Loucy (cell line): ENCODE data around the gene LAMP1.

Experiments used
- H2AFZ ChIP-seq: fragments of 200-600 bp; sonication (generic); 2 replicates; pipeline ENCODE4 v1.6.0; 2016; ENCODE audit warnings: antibody characterized with exemption, mild to moderate bottlenecking, low read length, moderate library complexity
- H3F3A ChIP-seq: fragments of 200-600 bp; 2 replicates; pipeline ENCODE4 v1.6.0; 2016; ENCODE audit warnings: antibody characterized with exemption, low read depth, mild to moderate bottlenecking
- H3K27me3 ChIP-seq: fragments of 200-600 bp; sonication (generic); 2 replicates; pipeline ENCODE4 v1.6.1; 2014; ENCODE audit warnings: low read length, mild to moderate bottlenecking; ENCODE audit not compliant: insufficient read depth, poor library complexity, severe bottlenecking
- H3K36me3 ChIP-seq: fragments of 200-600 bp; sonication (generic); 2 replicates; pipeline ENCODE4 v1.6.1; 2016; ENCODE audit warnings: low read length; ENCODE audit not compliant: insufficient read depth
- H3K4me1 ChIP-seq: fragments of 200-600 bp; sonication (generic); 2 replicates; pipeline ENCODE4 v1.5.1; 2014; ENCODE audit warnings: low read length, mild to moderate bottlenecking; ENCODE audit not compliant: insufficient read depth, poor library complexity, severe bottlenecking
- H3K4me2 ChIP-seq: fragments of 200-600 bp; sonication (generic); 2 replicates; pipeline ENCODE4 v1.6.0; 2014; ENCODE audit warnings: antibody characterized with exemption, low read length, low read depth, mild to moderate bottlenecking; ENCODE audit not compliant: poor library complexity, severe bottlenecking
- H3K4me3 ChIP-seq: fragments of 200-600 bp; sonication (generic); 2 replicates; pipeline ENCODE4 v1.5.1; 2014; ENCODE audit warnings: low read length, mild to moderate bottlenecking, mixed read lengths; ENCODE audit not compliant: poor library complexity, severe bottlenecking
- H3K79me2 ChIP-seq: fragments of 200-600 bp; sonication (generic); 2 replicates; pipeline ENCODE4 v1.6.1; 2014; ENCODE audit warnings: low read length; ENCODE audit not compliant: insufficient read depth
- H3K9ac ChIP-seq: fragments of 200-600 bp; sonication (generic); 2 replicates; pipeline ENCODE4 v1.6.0; 2014; ENCODE audit warnings: mild to moderate bottlenecking, low read depth, low read length, moderate library complexity; ENCODE audit not compliant: poor library complexity, severe bottlenecking
- H3K9me2 ChIP-seq: fragments of 200-600 bp; sonication (generic); replicated peaks from 2 replicates; pipeline ENCODE4 v1.6.1; 2016; ENCODE audit warnings: low read depth, low read length, mixed read lengths
- H3K9me3 ChIP-seq: fragments of 200-600 bp; sonication (generic); 2 replicates; pipeline ENCODE4 v1.6.1; 2014; ENCODE audit warnings: mild to moderate bottlenecking, antibody characterized with exemption, low read length, low read depth; ENCODE audit not compliant: insufficient read depth
- H4K20me1 ChIP-seq: fragments of 200-600 bp; sonication (generic); 2 replicates; pipeline ENCODE4 v1.6.0; 2014; ENCODE audit warnings: antibody characterized with exemption, low read length, mild to moderate bottlenecking; ENCODE audit not compliant: insufficient read depth, poor library complexity, severe bottlenecking
- EZH2phosphoT487 ChIP-seq: fragments of 200-600 bp; IDR thresholded peaks from 2 replicates; pipeline ENCODE4 v1.6.1; 2018; ENCODE audit warnings: antibody characterized with exemption, mild to moderate bottlenecking, moderate library complexity, borderline replicate concordance
- TF ChIP-seq, protein P1 (sequence below): fragments of 200-600 bp; sonication (generic); conservative IDR thresholded peaks from 2 replicates; pipeline ENCODE4 v1.5.1; 2014; ENCODE audit warnings: mild to moderate bottlenecking, antibody characterized with exemption, low read length

Gene LAMP1

DNA sequence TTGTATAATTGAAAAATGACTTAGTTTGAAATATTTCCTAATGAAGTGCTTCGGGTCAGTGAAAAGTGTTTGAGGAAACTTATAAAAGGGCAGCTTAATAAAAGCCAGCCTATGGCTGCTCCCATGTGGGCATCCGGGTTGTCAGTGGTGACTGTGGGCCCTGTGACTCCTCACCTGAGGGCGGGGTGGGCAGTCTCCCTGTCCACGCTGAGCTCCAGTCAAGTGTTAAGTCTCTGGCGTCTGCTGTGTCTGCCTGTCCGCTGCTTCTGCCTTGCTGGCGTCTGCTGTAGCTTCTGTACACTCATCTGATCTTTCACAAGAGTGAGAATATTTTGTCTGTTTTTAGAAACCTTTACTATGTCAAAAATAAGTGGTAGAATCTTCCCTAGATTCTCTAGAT is 7.1 kb downstream of the LAMP1 start:
- H4K20me1 ChIP-seq = no peaks in the 10 kb centered on the region
- H3K4me1 ChIP-seq = peaks cover 4% of the 10 kb centered on the region
- H3F3A ChIP-seq = no peaks in the 10 kb centered on the region
- H3K79me2 ChIP-seq = peaks cover 61% of the 10 kb centered on the region
- no peak overlapping the region for H3K4me2 ChIP-seq
- no peak overlapping the region for H3K9ac ChIP-seq
- H2AFZ ChIP-seq = no peak overlapping the region
- H3K9me2 ChIP-seq = no peaks in the 10 kb centered on the region
- no peaks in the 10 kb centered on the region for H3K27me3 ChIP-seq
- no peak overlapping the region for H3K4me3 ChIP-seq
- no peaks in the 10 kb centered on the region for H3K9me3 ChIP-seq
- TF ChIP-seq, protein P1, sequence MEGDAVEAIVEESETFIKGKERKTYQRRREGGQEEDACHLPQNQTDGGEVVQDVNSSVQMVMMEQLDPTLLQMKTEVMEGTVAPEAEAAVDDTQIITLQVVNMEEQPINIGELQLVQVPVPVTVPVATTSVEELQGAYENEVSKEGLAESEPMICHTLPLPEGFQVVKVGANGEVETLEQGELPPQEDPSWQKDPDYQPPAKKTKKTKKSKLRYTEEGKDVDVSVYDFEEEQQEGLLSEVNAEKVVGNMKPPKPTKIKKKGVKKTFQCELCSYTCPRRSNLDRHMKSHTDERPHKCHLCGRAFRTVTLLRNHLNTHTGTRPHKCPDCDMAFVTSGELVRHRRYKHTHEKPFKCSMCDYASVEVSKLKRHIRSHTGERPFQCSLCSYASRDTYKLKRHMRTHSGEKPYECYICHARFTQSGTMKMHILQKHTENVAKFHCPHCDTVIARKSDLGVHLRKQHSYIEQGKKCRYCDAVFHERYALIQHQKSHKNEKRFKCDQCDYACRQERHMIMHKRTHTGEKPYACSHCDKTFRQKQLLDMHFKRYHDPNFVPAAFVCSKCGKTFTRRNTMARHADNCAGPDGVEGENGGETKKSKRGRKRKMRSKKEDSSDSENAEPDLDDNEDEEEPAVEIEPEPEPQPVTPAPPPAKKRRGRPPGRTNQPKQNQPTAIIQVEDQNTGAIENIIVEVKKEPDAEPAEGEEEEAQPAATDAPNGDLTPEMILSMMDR = no peak
- no peak for TF ChIP-seq EZH2phosphoT487
- peaks cover 3% of the 10 kb centered on the region; the same call in 1 of the 2 replicates for H3K36me3 ChIP-seq

DNA sequence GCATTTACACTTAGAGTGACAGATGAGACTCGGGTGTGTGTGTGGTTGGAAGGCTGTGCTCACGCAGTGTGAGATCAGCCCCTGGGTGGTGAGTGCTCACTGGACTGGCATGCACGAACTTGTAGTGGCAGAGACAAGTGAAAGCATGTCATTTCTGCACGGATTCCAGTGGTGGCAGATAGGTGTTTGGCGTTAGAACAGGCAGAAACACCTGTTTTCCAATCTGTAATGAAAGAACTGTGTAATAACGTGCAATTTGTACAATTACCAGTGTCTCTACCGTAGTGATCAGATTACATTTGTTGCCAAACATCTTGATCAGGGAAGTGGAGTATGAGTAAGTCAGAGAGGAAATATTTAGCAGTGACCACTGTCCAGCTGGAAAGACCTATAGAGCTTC is 8.2 kb downstream of the LAMP1 start:
- no peaks in the 10 kb centered on the region for H3K27me3 ChIP-seq
- no peak for TF ChIP-seq EZH2phosphoT487
- TF ChIP-seq, protein P1 = no peak
- no peaks in the 10 kb centered on the region for H3K9me2 ChIP-seq
- H3K79me2 ChIP-seq = peaks cover 50% of the 10 kb centered on the region
- no peaks in the 10 kb centered on the region for H4K20me1 ChIP-seq
- no peak overlapping the region for H3K9ac ChIP-seq
- no peaks in the 10 kb centered on the region for H3F3A ChIP-seq
- H3K36me3 ChIP-seq = peaks cover 9% of the 10 kb centered on the region
- no peak overlapping the region for H2AFZ ChIP-seq
- no peaks in the 10 kb centered on the region for H3K9me3 ChIP-seq
- no peak overlapping the region for H3K4me2 ChIP-seq
- no peaks in the 10 kb centered on the region for H3K4me1 ChIP-seq
- H3K4me3 ChIP-seq = no peak overlapping the region

DNA sequence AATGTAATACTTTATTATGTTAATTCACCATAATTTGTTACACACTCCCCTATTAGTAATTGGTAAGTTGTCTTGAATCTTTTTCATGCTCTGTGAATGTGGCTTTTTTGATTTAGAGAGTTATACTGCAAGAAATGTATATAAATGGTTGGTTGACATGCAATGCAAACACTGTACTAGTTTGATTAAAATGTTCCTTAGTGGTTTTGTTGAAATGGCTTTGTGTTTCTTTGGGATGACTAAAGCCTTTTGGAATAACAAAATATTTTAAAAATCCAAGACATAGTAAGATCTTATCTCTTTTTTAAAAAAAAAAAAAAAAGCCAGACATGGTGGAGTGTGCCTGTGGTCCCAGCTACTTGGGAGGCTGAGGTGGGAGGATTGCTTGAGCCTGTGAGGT is 10.5 kb downstream of the LAMP1 start:
- H3K27me3 ChIP-seq = no peaks in the 10 kb centered on the region
- H3K4me3 ChIP-seq = no peak overlapping the region
- H4K20me1 ChIP-seq = no peaks in the 10 kb centered on the region
- H3K36me3 ChIP-seq = peaks cover 31% of the 10 kb centered on the region
- no peaks in the 10 kb centered on the region for H3F3A ChIP-seq
- H2AFZ ChIP-seq = no peak overlapping the region
- no peak overlapping the region for H3K9ac ChIP-seq
- no peaks in the 10 kb centered on the region for H3K4me1 ChIP-seq
- H3K9me2 ChIP-seq = no peaks in the 10 kb centered on the region
- no peak for TF ChIP-seq EZH2phosphoT487
- TF ChIP-seq, protein P1 = no peak
- peaks cover 32% of the 10 kb centered on the region for H3K79me2 ChIP-seq
- no peak overlapping the region for H3K4me2 ChIP-seq
- no peaks in the 10 kb centered on the region for H3K9me3 ChIP-seq
